Large intestine (tissue), 3 donors: Measurements from ENCODE around the gene C3. TPM values are rescaled to one million over a fixed set of nuclear protein-coding genes. Genes with fewer than 3 reads are reported as not detected.

Experiments used
- DNase-seq, 2 donors: peaks; one replicate each; pipeline versions ENCODE4 v3.0.0 to v3.0.0-alpha.2; 2013
- H3K27ac ChIP-seq: one replicate; pipeline ENCODE4 v1.5.1; 2013; ENCODE audit warnings: low read length
- H3K27me3 ChIP-seq: 2 replicates; pipeline ENCODE4 v1.6.1; 2013; ENCODE audit warnings: low read length; ENCODE audit not compliant: control insufficient read depth, insufficient read depth
- H3K36me3 ChIP-seq: 2 replicates; pipeline ENCODE4 v1.6.1; 2013; ENCODE audit warnings: low read length; ENCODE audit not compliant: control insufficient read depth, insufficient read depth
- H3K4me1 ChIP-seq: one replicate; pipeline ENCODE4 v1.6.1; 2013; ENCODE audit warnings: low read length; ENCODE audit not compliant: control insufficient read depth, insufficient read depth
- H3K4me3 ChIP-seq: one replicate; pipeline ENCODE4 v1.5.1; 2013; ENCODE audit warnings: low read length
- H3K9me3 ChIP-seq: one replicate; pipeline ENCODE4 v1.6.1; 2013; ENCODE audit warnings: mild to moderate bottlenecking, low read depth, low read length, moderate library complexity; ENCODE audit not compliant: control insufficient read depth
- WGBS: methylation state at CpG from one replicate; pipeline ENCODE4 v1.1.5; 2013; ENCODE audit warnings: low lambda C conversion rate; ENCODE audit not compliant: insufficient coverage; 5-methylcytosine and 5-hydroxymethylcytosine counted together
- polyA plus RNA-seq: library from polyadenylated mRNA; unstranded; fragments of 120-200 nt; gene quantifications from one replicate; pipeline ENCODE4 v1.2.1, GENCODE V29; 2013

Gene C3
- polyA plus RNA-seq, 1 donor, result 79.1 TPM

DNA sequence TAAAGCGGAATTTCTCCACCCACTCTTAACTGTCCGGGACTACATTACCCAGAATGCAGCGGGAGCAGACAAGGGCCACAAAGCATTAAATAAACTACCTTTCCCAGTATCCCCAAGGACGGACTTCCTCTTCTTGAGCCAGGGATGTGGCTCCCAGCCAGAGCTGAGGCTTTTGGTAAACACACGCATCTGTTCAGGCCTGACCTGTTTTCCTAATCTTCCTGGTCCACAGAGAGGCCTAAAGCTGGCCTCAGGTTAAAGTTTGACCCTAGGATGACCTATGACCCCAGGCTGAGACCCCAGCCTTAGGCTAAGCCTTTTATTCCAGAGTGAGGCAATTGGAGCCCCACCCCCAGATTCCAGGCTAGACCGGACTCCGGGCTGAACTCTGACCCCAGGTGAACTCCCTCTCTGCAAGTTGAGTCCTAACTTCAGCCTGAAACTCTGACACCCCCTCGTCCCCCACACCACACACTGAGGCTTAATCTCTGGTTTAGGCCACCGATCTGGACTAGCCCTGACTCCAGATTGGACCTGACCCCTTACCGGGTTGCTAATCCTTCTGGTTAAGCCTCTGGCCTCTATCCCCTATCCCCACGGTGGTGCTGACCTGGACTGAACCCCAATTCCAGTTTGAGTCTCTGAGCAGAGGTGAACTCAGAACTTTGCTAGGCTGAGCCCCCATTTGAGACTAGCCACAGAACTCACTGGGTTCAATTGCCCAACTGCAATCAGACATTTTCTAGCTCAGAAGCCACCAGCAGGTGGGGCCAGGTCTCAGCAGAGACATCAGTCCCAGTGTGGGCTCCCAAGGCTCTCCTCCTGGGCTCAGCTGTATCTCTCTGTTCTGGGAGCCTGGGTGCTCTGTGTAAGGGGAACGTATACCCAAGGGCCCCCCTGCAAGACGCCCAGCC, 17.7 kb upstream of the C3 start:
- peak; percentile 86 to 89 for DNase-seq
- no peaks in the 10 kb centered on the region for H3K9me3 ChIP-seq
- H3K27me3 ChIP-seq, result no peaks in the 10 kb centered on the region
- WGBS, result no CpG with 5 or more reads among the region's 13 CpGs
- H3K4me1 ChIP-seq, result peaks cover 26% of the 10 kb centered on the region
- H3K27ac ChIP-seq, result peak overlapping the region; percentile 90
- peak overlapping the region; percentile 7 for H3K4me3 ChIP-seq
- H3K36me3 ChIP-seq, result peaks cover 14% of the 10 kb centered on the region

DNA sequence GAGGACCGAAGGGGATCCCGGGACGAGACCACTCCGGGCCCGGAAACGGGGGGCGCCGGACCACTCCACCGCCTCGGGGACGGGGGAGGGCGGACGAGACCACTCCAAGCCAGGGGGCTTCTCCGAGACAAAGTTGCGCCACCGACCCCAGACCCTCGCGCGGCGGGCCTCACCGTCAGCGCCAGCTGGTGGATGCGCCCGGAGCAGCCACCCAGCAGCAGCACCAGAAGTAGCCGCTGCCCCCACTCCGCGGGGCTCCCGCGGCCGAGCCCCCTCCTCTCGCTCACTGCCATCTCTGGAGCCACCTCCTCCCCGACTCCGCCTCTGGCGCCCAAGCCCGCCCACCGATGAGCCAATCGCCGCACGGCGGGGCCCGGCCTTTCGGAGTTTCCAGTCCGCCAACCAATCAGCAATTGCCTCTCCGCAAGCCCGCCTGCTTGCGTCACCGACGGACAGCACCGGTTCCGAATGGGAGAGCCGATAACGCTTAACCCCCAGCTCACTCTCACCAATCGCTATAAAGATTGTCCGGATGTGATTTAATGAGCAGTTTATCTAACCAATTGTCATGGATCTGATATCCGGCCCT, 16.9 kb upstream of the C3 start, which contains the start of gene GPR108:
Gene GPR108, minus strand, starts transcription at position 297 of the 589 bp plus-strand sequence. Its CDS starts 4 bp downstream, at position 293.
- DNase-seq, result peak; percentile 100
- Histone ChIP-seq H3K36me3 (peaks cover 16% of the 10 kb centered on the region), H3K4me1 (peaks cover 26% of the 10 kb centered on the region), H3K9me3 (no peaks in the 10 kb centered on the region), H3K27ac (peak within 1 kb of the TSS; percentile 90), H3K27me3 (no peaks in the 10 kb centered on the region), H3K4me3 (peak within 1 kb of the TSS; percentile 79)
- WGBS, result no CpG with 5 or more reads among the region's 55 CpGs

DNA sequence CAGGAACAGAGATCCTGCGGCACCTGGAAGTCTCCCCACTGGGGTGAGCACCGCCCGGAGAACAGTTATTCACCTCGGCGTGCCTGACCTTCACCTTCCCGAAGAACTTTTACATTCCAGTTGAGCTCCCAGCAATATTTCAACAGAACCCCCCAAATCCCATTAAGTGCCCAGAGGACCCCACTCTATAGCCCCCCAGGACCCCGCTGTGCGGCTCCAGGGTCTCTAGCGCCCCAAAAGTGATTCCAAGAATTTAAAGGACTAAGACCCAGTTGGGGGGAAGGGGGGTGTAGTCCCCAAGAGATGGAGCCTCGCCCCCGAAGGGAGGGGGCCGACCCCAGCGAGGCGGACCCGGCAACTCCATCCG, 16.4 kb upstream of the C3 start:
- DNase-seq, result no peak
- Histone ChIP-seq H3K4me1 (peaks cover 26% of the 10 kb centered on the region), H3K27ac (peak overlapping the region; percentile 87)

DNA sequence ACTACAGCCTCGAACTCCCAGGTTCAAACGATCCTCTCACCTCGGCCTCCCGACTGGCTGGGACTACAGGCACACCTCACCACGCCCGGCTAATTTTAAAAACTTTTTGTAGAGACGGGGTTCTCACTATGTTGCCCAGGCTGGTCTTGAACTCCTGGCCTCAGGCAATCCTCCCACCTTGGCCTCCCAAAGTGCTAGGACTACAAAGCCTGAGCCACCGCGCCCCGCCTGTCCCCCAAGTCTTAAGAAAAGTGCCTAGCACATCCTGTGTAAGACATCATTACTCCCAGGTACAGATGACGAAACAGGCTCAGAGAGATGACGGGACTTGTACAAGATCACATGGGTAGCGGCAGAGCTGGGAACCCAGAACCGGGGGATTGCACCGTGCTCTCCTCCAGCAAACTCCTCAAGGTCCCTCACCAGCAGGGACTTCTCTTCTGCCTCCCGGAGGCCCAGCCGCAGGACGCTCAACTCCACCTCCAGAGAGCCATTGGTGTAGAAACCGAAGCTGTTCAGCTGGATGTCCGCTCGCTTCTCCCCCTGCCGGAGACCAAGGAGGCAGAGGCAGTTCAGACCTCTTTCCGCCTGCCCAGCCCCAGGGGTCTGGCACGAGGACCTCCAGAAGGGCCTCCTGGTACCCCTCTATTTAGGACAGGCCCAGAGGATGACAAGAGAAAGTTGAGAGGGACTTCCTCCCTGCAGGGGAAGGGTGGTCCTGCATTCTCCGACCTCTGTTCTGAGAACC, 15.9 kb upstream of the C3 start:
- H3K36me3 ChIP-seq, result peaks cover 24% of the 10 kb centered on the region
- peak; percentile 74 to 87 for DNase-seq
- peaks cover 26% of the 10 kb centered on the region for H3K4me1 ChIP-seq
- peak overlapping the region; percentile 79 for H3K4me3 ChIP-seq
- WGBS, result no CpG with 5 or more reads among the region's 25 CpGs
- H3K9me3 ChIP-seq, result no peaks in the 10 kb centered on the region
- no peaks in the 10 kb centered on the region for H3K27me3 ChIP-seq
- H3K27ac ChIP-seq, result peak overlapping the region; percentile 87

More for the DNA sequence above, 16.4 kb upstream of the C3 start:
- Histone ChIP-seq H3K4me3 (peak overlapping the region; percentile 79), H3K27me3 (no peaks in the 10 kb centered on the region), H3K36me3 (peaks cover 20% of the 10 kb centered on the region), H3K9me3 (no peaks in the 10 kb centered on the region)
- no CpG with 5 or more reads among the region's 16 CpGs for WGBS

DNA sequence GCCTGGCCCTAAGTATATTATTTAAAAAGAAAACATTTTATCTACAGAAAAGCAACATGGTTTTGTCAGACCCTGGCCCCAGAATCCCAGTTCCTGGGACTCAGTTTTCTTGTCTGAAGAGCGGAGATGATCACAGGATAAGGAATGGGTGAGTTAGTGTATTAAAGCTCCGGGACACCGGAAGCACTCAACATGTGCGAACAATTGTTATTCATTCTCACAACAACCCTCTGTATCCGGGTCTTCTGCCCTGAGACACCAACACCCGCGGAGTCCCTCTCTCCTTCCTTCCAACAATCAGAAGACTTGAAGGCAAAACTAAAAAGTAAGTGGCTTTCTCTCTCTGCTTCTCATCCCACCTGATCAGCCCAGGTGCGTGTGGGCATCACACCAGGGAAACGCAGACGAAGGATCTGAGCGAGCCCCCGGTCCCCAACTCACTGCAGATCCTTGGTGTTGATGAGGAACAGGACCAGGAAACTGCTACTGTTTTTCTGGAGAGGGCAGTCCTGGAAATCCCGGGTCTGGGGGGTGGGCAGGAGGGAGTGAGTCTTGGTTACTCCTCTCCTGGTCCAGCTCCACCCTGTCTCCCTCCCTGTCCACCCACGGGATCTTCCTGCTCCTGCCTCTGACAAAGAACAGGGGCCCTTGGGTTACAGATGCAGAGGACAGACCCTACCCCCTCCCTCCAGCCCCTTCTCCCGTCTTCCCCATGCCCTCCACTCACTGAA, 14.9 kb upstream of the C3 start:
- Histone ChIP-seq H3K4me1 (peaks cover 26% of the 10 kb centered on the region), H3K27me3 (no peaks in the 10 kb centered on the region), H3K27ac (peak overlapping the region; percentile 87), H3K9me3 (no peaks in the 10 kb centered on the region), H3K4me3 (no peak overlapping the region), H3K36me3 (peaks cover 24% of the 10 kb centered on the region)
- DNase-seq, result no peak
- WGBS, result no CpG with 5 or more reads among the region's 15 CpGs

DNA sequence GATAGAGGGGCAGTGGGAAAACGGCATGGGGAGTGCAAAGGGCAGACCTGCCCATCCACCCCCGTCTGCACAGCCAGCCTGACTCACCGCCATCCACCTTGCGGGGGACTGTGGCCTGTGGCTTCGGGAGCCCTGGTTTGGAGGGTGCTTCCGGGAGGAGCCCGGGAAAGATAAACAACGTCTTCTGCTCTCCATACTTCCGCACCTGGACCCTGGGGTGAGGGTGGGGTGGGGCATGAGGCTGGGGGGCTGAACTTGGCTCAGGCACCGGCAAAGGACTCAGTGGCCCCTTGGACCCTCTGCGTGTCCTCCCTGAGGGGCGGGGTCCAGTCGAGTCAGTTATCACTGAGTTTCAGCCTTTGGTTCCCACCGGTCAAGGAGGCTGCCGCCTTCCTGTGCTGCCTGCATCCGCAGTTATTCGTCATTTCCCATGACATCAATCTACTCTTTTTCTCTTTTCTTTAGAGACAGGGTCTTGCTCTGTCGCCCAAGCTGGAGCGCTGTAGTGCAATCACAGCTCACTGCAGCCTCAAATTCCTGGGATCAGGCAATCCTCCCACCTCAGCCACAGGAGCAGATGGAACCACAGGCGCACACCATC, 13.7 kb upstream of the C3 start:
- no peaks in the 10 kb centered on the region for H3K9me3 ChIP-seq
- no peak overlapping the region for H3K27ac ChIP-seq
- no peak overlapping the region for H3K4me3 ChIP-seq
- peaks cover 35% of the 10 kb centered on the region for H3K4me1 ChIP-seq
- peak in 1 of 2 donors; percentile 66 for DNase-seq
- H3K36me3 ChIP-seq, result peaks cover 24% of the 10 kb centered on the region
- WGBS, result no CpG with 5 or more reads among the region's 20 CpGs
- no peaks in the 10 kb centered on the region for H3K27me3 ChIP-seq

DNA sequence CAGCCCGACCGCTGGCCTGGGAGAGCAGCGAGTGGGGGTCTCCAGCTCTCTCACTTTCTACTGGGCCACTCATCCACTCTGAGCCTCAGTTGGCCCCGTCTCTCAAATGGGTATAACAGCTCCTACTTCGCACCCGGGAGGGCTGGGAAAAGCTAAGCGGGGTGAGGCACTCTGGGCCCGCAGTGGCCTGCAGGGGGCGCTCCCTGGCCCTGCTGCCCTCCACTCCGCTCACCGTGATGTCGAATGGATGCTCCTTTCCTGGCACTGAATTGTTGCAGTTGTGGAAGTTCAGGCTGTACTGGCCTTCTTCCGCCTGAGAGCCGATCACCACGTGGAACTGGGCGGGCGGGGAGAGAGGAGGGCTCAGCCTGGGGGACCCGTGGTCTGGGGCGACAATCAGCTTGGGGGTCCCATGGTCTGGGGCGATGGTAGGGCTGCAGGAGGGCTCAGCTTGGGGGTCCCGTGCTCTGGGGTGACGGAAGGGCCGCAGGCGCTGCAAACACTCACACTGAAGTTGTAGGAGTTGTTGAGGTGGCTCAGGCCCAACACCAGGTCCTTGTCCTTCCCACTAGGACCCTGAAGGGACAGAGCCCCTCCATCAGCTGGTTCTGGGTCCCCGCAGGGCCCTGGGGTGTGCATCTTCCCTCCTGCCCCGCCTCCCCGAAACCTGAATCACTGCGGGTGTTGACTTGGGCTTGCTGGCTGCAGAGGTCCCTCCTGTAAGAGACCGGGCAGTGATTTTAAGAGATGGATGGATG, 13.1 kb upstream of the C3 start:
- no peak overlapping the region for H3K4me3 ChIP-seq
- no peaks in the 10 kb centered on the region for H3K27me3 ChIP-seq
- H3K4me1 ChIP-seq, result peaks cover 28% of the 10 kb centered on the region
- peaks cover 24% of the 10 kb centered on the region for H3K36me3 ChIP-seq
- no peaks in the 10 kb centered on the region for H3K9me3 ChIP-seq
- DNase-seq, result no peak
- no CpG with 5 or more reads among the region's 29 CpGs for WGBS
- H3K27ac ChIP-seq, result no peak overlapping the region

DNA sequence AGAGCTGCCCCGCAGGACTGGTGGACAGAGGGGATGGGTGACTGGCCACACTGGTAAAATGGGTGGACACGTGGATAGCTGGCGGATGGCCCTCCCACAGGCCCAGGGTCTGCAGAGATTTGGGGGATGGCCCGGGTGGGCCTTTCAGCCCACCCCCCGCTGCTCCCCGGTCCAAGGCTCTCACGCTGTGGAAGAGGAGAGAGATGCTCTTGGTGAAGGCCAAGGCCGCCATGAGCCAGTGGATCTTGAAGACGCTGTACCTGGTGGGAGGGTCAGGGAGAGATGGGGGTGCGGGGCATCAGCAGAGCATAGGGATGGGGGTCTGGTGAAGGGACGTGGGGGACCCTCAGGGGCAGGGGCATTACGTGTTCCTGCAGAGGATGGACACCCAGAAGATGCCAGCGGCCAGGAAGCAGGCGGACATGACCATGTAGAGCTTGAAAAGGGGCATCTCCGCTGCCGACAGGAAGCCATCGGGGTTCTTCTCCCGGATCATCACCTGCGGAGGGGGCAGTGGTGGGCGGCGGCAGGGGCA, 12.4 kb upstream of the C3 start:
- no CpG with 5 or more reads among the region's 21 CpGs for WGBS
- H3K27me3 ChIP-seq, result no peaks in the 10 kb centered on the region

DNA sequence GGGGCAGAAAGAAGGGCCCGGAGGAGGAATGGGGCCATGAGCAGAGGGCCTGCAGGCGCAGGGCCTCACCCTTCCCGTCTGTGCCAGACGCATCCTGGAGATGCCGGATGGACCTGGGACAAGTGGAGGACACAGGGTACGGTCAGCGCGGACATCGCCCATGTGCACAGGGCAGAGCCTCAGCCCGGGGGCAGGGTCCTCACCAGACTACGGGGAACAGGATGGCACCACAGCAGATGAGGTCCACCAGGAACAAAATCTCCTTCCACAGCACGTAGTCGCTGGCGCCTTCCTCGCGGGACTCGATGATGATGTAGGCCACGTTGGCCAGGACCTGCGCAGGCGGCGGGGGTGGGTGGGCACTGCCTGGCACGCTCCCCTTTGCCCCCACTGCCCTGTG, 11.4 kb upstream of the C3 start:
- WGBS, result no CpG with 5 or more reads among the region's 22 CpGs
- H3K36me3 ChIP-seq, result peaks cover 24% of the 10 kb centered on the region
- H3K27ac ChIP-seq, result no peak overlapping the region
- DNase-seq, result no peak
- H3K4me3 ChIP-seq, result no peak overlapping the region
- peaks cover 21% of the 10 kb centered on the region for H3K4me1 ChIP-seq
- peaks cover 2% of the 10 kb centered on the region for H3K9me3 ChIP-seq
- no peaks in the 10 kb centered on the region for H3K27me3 ChIP-seq

More for the DNA sequence above, 12.4 kb upstream of the C3 start:
- H3K4me1 ChIP-seq, result peaks cover 22% of the 10 kb centered on the region
- peaks cover 24% of the 10 kb centered on the region for H3K36me3 ChIP-seq
- no peak overlapping the region for H3K27ac ChIP-seq
- H3K4me3 ChIP-seq, result no peak overlapping the region
- no peak for DNase-seq
- H3K9me3 ChIP-seq, result no peaks in the 10 kb centered on the region
